ENCODE measurements around the gene RNASE9.
"Not testable (repeated sequence)": the region's sequence is repeated elsewhere in the genome, so short reads cannot be mapped to it uniquely, and the experiment has no call there.

- not testable (repeated sequence) for TF ChIP-seq CTCF (conservative IDR thresholded peaks at IDR 0.05; ENCODE audit: low read length); EZH2phosphoT487 (IDR thresholded peaks at IDR 0.05; ENCODE audit: borderline replicate concordance)
These were observed 9.9 kb upstream of the RNASE9 start for GRCh38 chr14:20570720-20571119.

All from Loucy (cell line).